GM18870 (cell line): ENCODE data around the gene KDM4C.
"Not testable (repeated sequence)": the region's sequence is repeated elsewhere in the genome, so short reads cannot be mapped to it uniquely, and the experiment has no call there.

ENCODE experiments used
- ATAC-seq: cut with Tn5 transposase; IDR thresholded peaks from one replicate; pipeline ENCODE4 v1.9.1; 2021; ENCODE audit warnings: moderate library complexity; ENCODE audit not compliant: unreplicated experiment

KDM4C gene

GRCh38 chr9:6763244-6763643, 5.5 kb downstream of the KDM4C start:
- ATAC-seq = no peak

DNA sequence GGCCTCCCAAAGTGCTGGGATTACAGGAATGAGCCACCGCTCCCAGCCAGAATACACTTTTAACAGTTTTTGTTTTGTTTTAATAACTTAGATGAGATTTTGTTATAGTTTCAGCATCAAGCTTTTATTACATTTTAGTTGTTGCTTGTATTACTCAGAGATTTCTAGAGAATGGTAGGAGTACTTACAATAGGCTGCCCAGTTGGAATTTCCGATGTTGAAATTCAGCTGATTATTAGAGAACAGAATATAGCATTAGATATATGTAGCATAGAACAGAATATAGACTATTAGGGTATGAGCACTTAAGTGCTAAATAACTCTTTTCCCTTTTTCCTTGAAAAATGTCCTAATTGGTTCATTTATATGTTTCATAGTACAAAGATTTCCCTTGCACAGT, 6.2 kb downstream of the KDM4C start:
- no peak for ATAC-seq

GRCh38 chr9:6764523-6764922, 6.8 kb downstream of the KDM4C start:
- no peak for ATAC-seq

DNA sequence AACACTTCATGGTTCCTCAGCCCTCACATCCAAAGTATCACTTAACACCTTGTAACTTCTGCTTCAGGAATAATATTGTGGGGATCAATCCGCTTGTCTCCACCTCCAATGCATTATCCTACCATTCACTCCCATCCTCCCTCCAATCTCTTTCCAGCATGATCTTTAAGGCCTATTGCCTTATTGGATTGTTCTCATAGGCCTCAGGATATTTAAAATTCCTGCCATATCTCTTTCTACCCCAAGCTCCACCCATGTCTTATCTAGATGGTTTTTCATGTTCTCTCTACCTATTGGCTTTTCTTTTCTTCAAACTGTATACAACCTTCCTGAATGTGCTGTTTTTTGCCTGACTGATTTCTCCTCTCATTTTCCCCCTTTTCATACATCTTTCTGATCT, 7.2 kb downstream of the KDM4C start:
- no peak for ATAC-seq

DNA sequence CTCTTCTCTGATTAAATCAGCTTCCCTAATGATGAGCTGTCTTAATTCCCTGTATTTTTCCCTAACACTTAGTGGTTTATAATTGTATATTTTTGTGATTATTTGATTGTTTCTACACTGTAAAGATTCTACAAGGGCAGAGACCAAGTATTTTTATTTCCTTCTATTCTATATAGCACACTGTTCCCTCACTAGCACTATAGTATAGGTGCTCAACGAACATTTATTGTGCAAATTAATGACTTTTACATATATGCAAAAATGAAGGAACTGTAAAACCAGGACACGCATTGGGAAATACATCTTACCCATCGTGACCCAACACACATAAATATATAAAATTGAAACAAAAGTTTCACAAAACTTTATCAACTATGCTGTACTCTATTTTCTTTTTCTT, 7.6 kb downstream of the KDM4C start:
- ATAC-seq = no peak

DNA sequence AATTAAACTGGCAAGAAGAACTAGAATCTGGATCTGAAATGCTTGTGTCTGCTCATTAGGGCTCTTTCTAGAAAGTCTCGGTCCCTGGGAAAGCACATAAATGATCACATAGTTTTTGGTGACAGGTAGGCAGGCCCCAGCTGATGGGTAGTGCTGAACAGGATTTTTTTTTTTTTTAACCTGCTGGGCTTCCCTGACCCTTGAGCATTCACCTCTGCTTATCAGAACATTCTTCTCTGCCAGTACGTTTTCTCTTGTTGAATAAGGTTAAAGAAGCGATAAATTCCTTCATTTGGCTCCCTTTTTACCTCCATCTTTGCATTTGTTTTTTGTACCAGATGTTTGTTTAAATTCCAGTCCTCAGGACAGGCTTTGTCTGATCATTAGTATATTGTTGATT, 8.8 kb downstream of the KDM4C start:
- ATAC-seq = no peak

DNA sequence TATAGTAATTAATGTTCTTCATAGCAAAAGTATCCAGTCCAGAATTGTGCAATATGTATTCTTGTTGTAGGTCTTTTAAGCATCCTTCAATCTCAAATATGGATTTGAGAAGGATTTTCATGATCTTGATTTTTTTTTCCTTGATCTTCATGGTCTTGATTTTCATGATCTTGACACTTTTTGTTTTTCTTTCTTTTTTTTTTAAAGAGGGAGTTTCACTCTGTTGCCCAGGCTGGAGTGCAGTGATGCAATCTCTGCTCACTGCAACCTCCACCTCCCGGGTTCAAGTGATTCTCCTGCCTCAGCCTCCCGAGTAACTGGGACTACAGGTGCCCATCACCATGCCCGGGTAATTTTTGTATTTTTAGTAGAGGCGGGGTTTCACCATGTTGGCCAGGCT, 10.8 kb downstream of the KDM4C start:
- not testable (repeated sequence) for ATAC-seq

GRCh38 chr9:6771722-6772121, 13.9 kb downstream of the KDM4C start:
- ATAC-seq = no peak

DNA sequence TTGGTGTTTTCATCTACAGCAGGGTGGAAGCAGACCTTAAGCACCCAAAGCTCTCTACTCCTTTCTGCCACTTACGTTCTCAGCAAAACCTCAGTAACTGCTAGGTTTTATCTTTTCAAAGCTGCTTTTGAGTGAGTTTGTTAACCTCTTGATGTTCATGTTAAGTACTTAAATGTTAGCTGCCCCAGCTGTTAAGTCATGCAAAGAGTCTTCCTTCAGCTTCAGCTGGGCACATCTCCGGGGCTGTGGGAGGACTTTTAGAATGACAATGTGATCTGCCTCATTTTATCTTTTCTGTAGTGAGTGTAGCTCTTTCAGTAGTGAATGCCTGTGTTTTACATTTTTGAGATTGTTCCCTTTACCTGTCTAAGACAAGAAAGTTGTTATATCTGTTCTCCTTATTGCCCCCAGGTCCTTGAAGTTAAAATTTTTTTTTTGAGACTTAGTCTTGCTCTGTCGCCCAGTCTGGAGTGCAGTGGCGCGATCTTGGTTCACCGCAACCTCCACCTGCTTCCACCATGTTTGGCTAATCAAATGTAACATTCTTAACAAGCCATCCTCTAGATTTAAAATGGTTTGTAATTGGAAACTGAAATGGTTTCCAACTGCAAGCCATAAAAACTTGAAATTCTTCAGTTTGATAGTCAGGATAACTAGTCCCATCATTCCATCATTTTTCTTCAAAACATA, 19.6 kb downstream of the KDM4C start:
- ATAC-seq = peak; percentile 52

GRCh38 chr9:6779417-6780241, 21.9 kb downstream of the KDM4C start:
- ATAC-seq = no peak

GRCh38 chr9:6780690-6781089, 22.9 kb downstream of the KDM4C start:
- no peak for ATAC-seq

DNA sequence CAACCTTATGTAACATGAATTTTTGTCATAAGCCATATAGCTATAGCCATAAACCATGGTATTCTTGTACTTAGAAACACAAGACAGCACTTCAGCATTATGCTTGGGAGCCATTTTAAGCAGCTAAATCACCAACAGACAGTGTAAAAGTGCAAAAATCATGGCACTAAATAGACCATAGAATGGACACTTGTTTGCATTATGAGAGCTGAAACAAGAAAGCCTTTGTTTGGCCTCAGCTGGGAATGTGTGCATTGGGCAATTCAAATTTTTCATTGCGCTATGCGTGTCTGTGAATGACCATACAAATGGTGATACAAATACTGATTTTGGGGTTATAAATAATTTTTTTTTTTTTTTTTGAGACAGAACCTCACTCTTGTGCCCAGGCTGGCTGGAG, 23.7 kb downstream of the KDM4C start:
- no peak for ATAC-seq

- no peak for ATAC-seq
Observed at GRCh38 chr9:6782345-6782744, 24.6 kb downstream of the KDM4C start.

- no peak for ATAC-seq
Observed at GRCh38 chr9:6782981-6783380, 25.2 kb downstream of the KDM4C start.

- no peak for ATAC-seq
Observed at GRCh38 chr9:6783753-6784152, 26.0 kb downstream of the KDM4C start.

GRCh38 chr9:6785682-6786081, 27.9 kb downstream of the KDM4C start:
- ATAC-seq = no peak

GRCh38 chr9:6787793-6788161, 30.0 kb downstream of the KDM4C start:
- ATAC-seq = no peak

DNA sequence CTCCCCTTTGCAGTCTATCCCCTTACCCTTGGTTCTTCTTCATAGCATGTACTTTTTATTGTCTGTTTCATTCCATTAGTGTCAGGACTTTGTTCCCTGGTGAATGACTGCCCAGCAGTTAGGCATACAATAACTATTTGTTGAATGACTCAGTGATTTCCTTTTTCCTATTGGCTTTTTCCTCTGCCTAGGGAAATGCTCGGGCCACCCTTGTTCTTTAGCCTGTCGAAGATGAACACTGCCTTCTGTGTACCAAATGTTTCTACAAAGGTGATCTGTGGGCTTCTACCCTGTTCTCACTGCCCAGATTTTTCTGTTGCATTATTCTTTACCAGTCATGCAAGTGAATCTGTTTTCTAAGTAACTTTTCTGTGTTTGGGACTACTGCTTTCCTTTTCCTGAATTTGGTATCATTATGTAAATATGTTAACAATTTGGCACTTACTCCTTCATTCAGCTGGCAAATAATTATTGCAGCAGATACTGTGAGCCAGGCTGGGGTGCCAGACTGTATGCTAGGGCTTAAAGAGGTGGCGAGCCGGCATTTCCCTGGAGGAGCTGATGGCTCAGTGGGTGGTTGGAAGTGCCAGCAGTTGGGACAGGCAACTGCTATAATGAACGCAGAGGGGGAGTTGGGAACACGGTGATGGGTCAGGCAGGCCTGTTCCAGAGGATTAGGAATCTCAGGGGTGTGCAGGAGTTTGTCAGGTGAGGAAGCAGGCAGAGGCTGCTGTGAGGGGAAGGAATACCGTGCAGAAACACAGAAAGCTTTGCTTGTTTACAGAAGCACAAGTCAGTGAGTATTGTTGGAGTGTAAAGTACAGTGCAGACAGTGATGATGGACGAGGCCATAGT, 30.6 kb downstream of the KDM4C start:
- no peak for ATAC-seq

DNA sequence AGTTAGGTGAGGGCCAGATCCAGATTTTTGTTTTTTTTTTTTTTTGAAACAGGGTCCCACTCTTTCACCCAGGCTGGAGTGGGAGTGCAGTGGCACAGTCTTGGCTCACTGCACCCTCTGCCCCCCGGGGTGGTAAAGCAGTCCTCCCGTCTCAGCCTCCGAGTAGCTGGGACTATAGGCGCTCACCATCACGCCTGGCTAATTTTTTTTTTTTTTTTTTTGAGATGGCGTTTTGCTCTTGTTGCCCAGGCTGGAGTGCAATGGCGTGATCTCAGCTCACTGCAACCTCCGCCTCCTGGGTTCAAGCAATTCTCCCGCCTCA, 31.2 kb downstream of the KDM4C start:
- ATAC-seq = not testable (repeated sequence)

- ATAC-seq = no peak
Observed at GRCh38 chr9:6790866-6791265, 33.1 kb downstream of the KDM4C start.

GRCh38 chr9:6793203-6793602, 35.4 kb downstream of the KDM4C start:
- ATAC-seq = no peak

GRCh38 chr9:6794936-6795335, 37.2 kb downstream of the KDM4C start:
- no peak for ATAC-seq
